Measurements from ENCODE around the gene SIRT4. TPM values are rescaled to one million over a fixed set of nuclear protein-coding genes. Genes with fewer than 3 reads are reported as not detected.
A peak's percentile ranks its signal among the peaks of the same experiment; 100 is the strongest.
"Not testable (repeated sequence)": the region's sequence is repeated elsewhere in the genome, so short reads cannot be mapped to it uniquely, and the experiment has no call there.

The SIRT4 gene
- total RNA-seq, 4 donors from 2014 or later = 1.8 to 4.4 (median 3.6) TPM

DNA sequence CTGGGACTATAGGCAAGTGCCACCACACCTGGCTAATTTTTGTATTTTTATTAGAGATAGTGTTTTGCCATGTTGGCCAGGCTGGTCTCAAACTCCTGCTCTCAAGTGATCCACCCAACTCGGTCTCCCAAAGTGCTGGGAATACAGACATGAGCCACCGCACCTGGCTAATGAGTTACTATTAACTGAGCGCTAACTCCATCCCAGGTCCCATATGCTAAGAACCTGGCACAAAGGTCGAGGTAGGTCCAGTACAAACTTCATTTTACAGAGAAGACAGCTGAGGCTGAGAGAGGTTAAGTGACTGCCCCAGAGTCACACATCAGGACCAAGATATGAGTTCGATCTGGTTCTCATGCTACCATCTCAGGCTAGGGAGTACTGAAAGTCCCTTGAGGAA, 29.9 kb downstream of the SIRT4 start:
- TF ChIP-seq EP300 (IDR thresholded peaks at IDR 0.05) (no peak), POLR2A (IDR thresholded peaks at IDR 0.05) (no peak), POLR2AphosphoS5 (IDR thresholded peaks at IDR 0.05) (no peak), CTCF (IDR thresholded peaks at IDR 0.05) (no peak)
- Histone ChIP-seq H3K4me1 (no peaks in the 10 kb centered on the region), H3K36me3 (no peaks in the 10 kb centered on the region), H3K4me3 (no peak overlapping the region), H3K27ac (no peak overlapping the region), H3K27me3 (no peaks in the 10 kb centered on the region), H3K9me3 (no peaks in the 10 kb centered on the region)
- WGBS = 91% methylated on average over 5 of the region's 5 CpGs
- DNase-seq (ENCODE audit: low spot score in 2 of 2) = no peak

DNA sequence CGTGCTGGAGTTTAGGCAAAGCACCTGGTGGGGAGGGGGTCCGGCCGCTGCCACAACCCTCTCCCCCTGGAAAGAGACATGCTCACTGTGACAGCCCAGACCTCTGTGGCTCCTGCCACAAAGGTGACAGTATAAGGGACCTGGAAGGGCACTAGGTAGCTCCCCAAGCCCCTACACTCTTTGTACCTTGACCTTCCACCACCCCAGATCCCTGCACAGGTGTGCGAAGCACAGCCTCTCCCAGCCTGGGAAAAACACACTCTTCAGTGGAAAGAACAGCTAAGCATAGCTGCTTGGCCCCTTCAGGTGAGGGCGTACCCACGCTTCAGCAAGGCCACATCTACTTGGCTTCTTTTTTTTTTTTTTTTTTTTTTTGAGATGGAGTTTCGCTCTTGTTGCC, 30.4 kb downstream of the SIRT4 start:
- no peaks in the 10 kb centered on the region for H3K36me3 ChIP-seq
- H3K4me1 ChIP-seq = no peaks in the 10 kb centered on the region
- no peaks in the 10 kb centered on the region for H3K27me3 ChIP-seq
- no peak overlapping the region for H3K4me3 ChIP-seq
- 89% methylated on average over 6 of the region's 7 CpGs for WGBS
- H3K9me3 ChIP-seq = no peaks in the 10 kb centered on the region
- DNase-seq (ENCODE audit: low spot score in 2 of 2) = no peak
- no peak overlapping the region for H3K27ac ChIP-seq
- no peak for TF ChIP-seq EP300 (IDR thresholded peaks at IDR 0.05)
- no peak for TF ChIP-seq POLR2A (IDR thresholded peaks at IDR 0.05)
- TF ChIP-seq POLR2AphosphoS5 (IDR thresholded peaks at IDR 0.05) = no peak
- no peak for TF ChIP-seq CTCF (IDR thresholded peaks at IDR 0.05)

GRCh38 chr12:120335447-120335846, 33.3 kb downstream of the SIRT4 start:
- WGBS = 18% methylated on average over 12 of the region's 12 CpGs
- peak; percentile 23 to 66 for TF ChIP-seq CTCF (IDR thresholded peaks at IDR 0.05)
- DNase-seq (ENCODE audit: low spot score in 2 of 2); H3K27me3 ChIP-seq; H3K9me3 ChIP-seq; H3K27ac ChIP-seq; H3K4me3 ChIP-seq; H3K36me3 ChIP-seq; H3K4me1 ChIP-seq: not testable (repeated sequence)

DNA sequence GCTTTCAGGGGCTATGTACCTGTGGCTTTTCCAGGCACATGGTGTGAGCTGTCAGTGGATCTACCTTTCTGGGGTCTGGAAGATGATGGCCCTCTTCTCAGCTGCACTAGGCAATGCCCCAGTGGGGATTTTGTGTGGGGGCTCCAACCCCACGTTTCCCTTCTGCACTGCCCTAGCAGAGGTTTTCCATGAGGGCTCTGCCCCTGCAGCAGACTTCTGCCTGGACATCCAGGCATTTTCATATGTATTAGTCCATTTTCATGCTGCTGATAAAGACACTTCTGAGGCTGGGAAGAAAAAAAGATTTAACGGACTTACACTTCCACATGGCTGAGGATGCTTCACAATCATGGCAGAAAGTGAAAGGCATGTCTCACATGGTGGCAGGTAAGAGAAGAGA, 34.3 kb downstream of the SIRT4 start:
- not testable (repeated sequence) for DNase-seq (ENCODE audit: low spot score in 2 of 2); H3K27me3 ChIP-seq; H3K4me1 ChIP-seq; H3K27ac ChIP-seq; H3K36me3 ChIP-seq; H3K9me3 ChIP-seq; H3K4me3 ChIP-seq
- 89% methylated on average over 2 of the region's 2 CpGs for WGBS

DNA sequence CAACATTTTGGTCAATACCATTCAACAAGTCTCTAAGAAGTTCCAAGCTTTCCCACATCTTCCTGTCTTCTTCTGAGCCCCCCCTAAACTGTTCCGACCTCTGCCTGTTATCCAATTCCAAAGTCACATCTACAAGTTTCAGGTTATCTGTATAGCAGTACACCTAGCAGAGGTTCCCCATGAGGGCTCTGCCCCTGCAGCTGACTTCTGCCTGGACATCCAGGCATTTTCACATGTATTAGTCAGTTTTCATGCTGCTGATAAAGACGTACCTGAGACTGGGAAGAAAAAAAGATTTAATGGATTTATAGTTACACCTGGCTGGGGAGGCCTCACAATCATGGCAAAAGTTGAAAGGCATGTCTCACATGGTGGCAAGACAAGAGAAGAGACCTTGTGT, 35.6 kb downstream of the SIRT4 start:
- no peaks in the 10 kb centered on the region for H3K4me1 ChIP-seq
- no peak for TF ChIP-seq POLR2A (IDR thresholded peaks at IDR 0.05)
- TF ChIP-seq CTCF (IDR thresholded peaks at IDR 0.05) = no peak
- TF ChIP-seq EP300 (IDR thresholded peaks at IDR 0.05) = no peak
- TF ChIP-seq POLR2AphosphoS5 (IDR thresholded peaks at IDR 0.05) = no peak
- no peak overlapping the region for H3K4me3 ChIP-seq
- no peak for DNase-seq (ENCODE audit: low spot score in 2 of 2)
- WGBS = 83% methylated on average over 2 of the region's 2 CpGs
- no peaks in the 10 kb centered on the region for H3K36me3 ChIP-seq
- no peaks in the 10 kb centered on the region for H3K27me3 ChIP-seq
- no peaks in the 10 kb centered on the region for H3K9me3 ChIP-seq
- H3K27ac ChIP-seq = no peak overlapping the region

DNA sequence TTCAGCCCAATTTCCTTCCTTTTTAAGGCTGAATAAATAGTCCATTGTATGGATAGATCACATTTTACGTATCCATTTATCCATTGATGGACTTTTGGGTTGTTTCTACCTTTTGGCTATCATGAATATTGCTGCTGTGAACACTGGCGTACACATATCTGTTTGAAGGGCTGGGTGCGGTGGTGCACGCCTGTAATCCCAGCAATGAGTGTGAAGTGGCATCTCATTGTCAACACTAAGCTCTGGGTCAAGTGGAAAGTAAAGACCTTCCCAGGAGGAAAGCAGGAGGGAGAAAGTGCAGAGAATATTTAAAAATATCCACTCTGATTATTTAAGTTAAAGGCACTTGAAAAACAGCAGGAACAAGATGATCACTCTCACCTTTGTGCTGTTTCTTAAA, 37.1 kb downstream of the SIRT4 start:
- no peak overlapping the region for H3K27ac ChIP-seq
- no peaks in the 10 kb centered on the region for H3K36me3 ChIP-seq
- H3K4me3 ChIP-seq = no peak overlapping the region
- no peaks in the 10 kb centered on the region for H3K27me3 ChIP-seq
- 95% methylated on average over 4 of the region's 4 CpGs for WGBS
- H3K4me1 ChIP-seq = no peaks in the 10 kb centered on the region
- TF ChIP-seq CTCF (IDR thresholded peaks at IDR 0.05) = no peak
- no peak for TF ChIP-seq POLR2A (IDR thresholded peaks at IDR 0.05)
- no peak for TF ChIP-seq POLR2AphosphoS5 (IDR thresholded peaks at IDR 0.05)
- TF ChIP-seq EP300 (IDR thresholded peaks at IDR 0.05) = no peak
- no peak for DNase-seq (ENCODE audit: low spot score in 2 of 2)
- H3K9me3 ChIP-seq = no peaks in the 10 kb centered on the region

All from suprapubic skin (tissue), 4 donors.